HepG2 (cell line): ENCODE results near the gene ANKRD60. TPM values are rescaled to one million over a fixed set of nuclear protein-coding genes. Genes with fewer than 3 reads are reported as not detected.

Source experiments
- JUN ChIP-seq: sonication (generic); formaldehyde crosslinking; IDR thresholded peaks from 2 replicates; pipeline ENCODE4 v1.4.0; 2020; ENCODE audit warnings: mild to moderate bottlenecking, missing genetic modification reagents
- MLLT10 ChIP-seq: sonication (generic); formaldehyde crosslinking; IDR thresholded peaks from 2 replicates; pipeline ENCODE4 v1.4.0; 2020; ENCODE audit warnings: missing genetic modification reagents
- NAIF1 ChIP-seq: sonication (generic); formaldehyde crosslinking; IDR thresholded peaks from 2 replicates; pipeline ENCODE4 v1.5.0; 2020; ENCODE audit warnings: mild to moderate bottlenecking, missing genetic modification reagents, borderline replicate concordance
- NCOA1 ChIP-seq: sonication (generic); formaldehyde crosslinking; IDR thresholded peaks from 2 replicates; pipeline ENCODE4 v1.9.0; 2021; ENCODE audit warnings: missing genetic modification reagents
- RCOR2 ChIP-seq: IDR thresholded peaks from 2 replicates; pipeline ENCODE4 v1.6.1; 2016; ENCODE audit warnings: missing biosample characterization, missing genetic modification reagents
- ZFY ChIP-seq: sonication (generic); formaldehyde crosslinking; IDR thresholded peaks from 2 replicates; pipeline ENCODE4 v1.4.0; 2020; ENCODE audit warnings: missing genetic modification reagents
- ZNF10 ChIP-seq: sonication (generic); formaldehyde crosslinking; IDR thresholded peaks from 2 replicates; pipeline ENCODE4 v1.4.0; 2020; ENCODE audit warnings: mild to moderate bottlenecking, low read depth, missing genetic modification reagents, borderline replicate concordance
- ZNF567 ChIP-seq: sonication (generic); formaldehyde crosslinking; IDR thresholded peaks from 2 replicates; pipeline ENCODE4 v1.8.1; 2023; ENCODE audit warnings: mild to moderate bottlenecking, missing genetic modification reagents, borderline replicate concordance
- ZNF703 ChIP-seq: sonication (generic); formaldehyde crosslinking; IDR thresholded peaks from 2 replicates; pipeline ENCODE4 v1.5.1; 2020; ENCODE audit warnings: missing genetic modification reagents, mild to moderate bottlenecking, moderate library complexity, borderline replicate concordance
- polyA plus RNA-seq, 8 experiments: library from polyadenylated mRNA; depleted of rRNA in 3 of 8; stranded (reverse) in 7 of 8; unstranded in 1 of 8; fragments of >200 nt; fragmentation: Illumina TruSeq in 4 of 8; extraction: Trizol in 4 of 8; gene quantifications; 2 replicates each; pipeline versions ENCODE4 v1.2.1 to v1.2.3, GENCODE V29; 2011 to 2016; ENCODE audit warnings: low read depth in 4 of 8, missing spikeins in 1 of 8, mixed read lengths in 1 of 8; ENCODE audit not compliant: insufficient read depth in 1 of 8
- total RNA-seq, 5 experiments: library from RNA; depleted of rRNA; stranded (reverse); fragments of >200 nt; fragmentation: Illumina TruSeq; extraction: Trizol; gene quantifications; 2 replicates each; pipeline ENCODE4 v1.2.3, GENCODE V29; 2016; ENCODE audit warnings: low read depth in 1 of 5
- TF ChIP-seq, protein P1 (sequence below), 2 experiments: fragments of 450-650 bp in 1 of 2; sonication (generic) in 1 of 2; formaldehyde crosslinking in 1 of 2; IDR thresholded peaks; 2 replicates each; pipeline versions ENCODE4 v1.6.1 to v1.8.0; 2016 to 2022; ENCODE audit warnings: antibody characterized with exemption in 1 of 2, mild to moderate bottlenecking in 1 of 2, missing genetic modification reagents in 1 of 2
- TF ChIP-seq, protein P2 (sequence below): sonication (generic); formaldehyde crosslinking; IDR thresholded peaks from 2 replicates; pipeline ENCODE4 v1.9.0; 2021; ENCODE audit warnings: mild to moderate bottlenecking, missing genetic modification reagents
- TF ChIP-seq, protein P3 (sequence below): sonication (generic); formaldehyde crosslinking; IDR thresholded peaks from 2 replicates; pipeline ENCODE4 v1.8.0; 2022; ENCODE audit warnings: missing genetic modification reagents, mild to moderate bottlenecking, moderate library complexity, borderline replicate concordance

Gene ANKRD60
- total and polyA plus RNA-seq, 2 of the 13 experiments (the other 11 are each of a cell fraction or from before 2014, with no cell fraction given), result not detected

DNA sequence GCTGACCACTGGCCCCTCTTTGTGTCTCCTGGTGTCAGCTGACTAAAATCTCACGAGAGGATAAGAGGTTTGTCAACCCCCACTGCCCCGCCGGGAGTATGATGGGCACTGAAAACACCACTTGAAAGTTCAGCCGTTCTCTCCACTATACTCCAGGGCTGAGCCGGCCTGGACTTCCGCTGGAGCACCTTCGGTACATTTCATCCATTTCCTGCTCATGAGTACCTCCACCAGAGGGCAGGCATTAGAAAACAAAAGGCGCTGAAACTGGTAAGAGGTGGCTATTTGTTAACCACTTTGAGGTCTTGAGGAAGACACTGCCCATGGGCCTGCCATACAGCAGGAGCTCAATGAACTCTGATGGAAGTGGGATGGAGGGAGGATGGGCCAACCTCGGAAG lies 17.9 kb upstream of the ANKRD60 start (continued):
- TF ChIP-seq MLLT10 (CRISPR knock-in tag) (no peak), NAIF1 (CRISPR knock-in tag) (no peak), ZNF703 (CRISPR knock-in tag) (no peak), JUN (CRISPR knock-in tag) (no peak), RCOR2 (no peak), ZNF567 (CRISPR knock-in tag) (no peak), ZFY (no peak), NCOA1 (CRISPR knock-in tag) (no peak), ZNF10 (CRISPR knock-in tag) (no peak)
- TF ChIP-seq, protein P1, sequence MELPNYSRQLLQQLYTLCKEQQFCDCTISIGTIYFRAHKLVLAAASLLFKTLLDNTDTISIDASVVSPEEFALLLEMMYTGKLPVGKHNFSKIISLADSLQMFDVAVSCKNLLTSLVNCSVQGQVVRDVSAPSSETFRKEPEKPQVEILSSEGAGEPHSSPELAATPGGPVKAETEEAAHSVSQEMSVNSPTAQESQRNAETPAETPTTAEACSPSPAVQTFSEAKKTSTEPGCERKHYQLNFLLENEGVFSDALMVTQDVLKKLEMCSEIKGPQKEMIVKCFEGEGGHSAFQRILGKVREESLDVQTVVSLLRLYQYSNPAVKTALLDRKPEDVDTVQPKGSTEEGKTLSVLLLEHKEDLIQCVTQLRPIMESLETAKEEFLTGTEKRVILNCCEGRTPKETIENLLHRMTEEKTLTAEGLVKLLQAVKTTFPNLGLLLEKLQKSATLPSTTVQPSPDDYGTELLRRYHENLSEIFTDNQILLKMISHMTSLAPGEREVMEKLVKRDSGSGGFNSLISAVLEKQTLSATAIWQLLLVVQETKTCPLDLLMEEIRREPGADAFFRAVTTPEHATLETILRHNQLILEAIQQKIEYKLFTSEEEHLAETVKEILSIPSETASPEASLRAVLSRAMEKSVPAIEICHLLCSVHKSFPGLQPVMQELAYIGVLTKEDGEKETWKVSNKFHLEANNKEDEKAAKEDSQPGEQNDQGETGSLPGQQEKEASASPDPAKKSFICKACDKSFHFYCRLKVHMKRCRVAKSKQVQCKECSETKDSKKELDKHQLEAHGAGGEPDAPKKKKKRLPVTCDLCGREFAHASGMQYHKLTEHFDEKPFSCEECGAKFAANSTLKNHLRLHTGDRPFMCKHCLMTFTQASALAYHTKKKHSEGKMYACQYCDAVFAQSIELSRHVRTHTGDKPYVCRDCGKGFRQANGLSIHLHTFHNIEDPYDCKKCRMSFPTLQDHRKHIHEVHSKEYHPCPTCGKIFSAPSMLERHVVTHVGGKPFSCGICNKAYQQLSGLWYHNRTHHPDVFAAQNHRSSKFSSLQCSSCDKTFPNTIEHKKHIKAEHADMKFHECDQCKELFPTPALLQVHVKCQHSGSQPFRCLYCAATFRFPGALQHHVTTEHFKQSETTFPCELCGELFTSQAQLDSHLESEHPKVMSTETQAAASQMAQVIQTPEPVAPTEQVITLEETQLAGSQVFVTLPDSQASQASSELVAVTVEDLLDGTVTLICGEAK (IDR thresholded peaks at IDR 0.05), result no peak
- TF ChIP-seq, protein P1 (CRISPR knock-in tag; IDR thresholded peaks at IDR 0.05), result no peak
- TF ChIP-seq, protein P2, sequence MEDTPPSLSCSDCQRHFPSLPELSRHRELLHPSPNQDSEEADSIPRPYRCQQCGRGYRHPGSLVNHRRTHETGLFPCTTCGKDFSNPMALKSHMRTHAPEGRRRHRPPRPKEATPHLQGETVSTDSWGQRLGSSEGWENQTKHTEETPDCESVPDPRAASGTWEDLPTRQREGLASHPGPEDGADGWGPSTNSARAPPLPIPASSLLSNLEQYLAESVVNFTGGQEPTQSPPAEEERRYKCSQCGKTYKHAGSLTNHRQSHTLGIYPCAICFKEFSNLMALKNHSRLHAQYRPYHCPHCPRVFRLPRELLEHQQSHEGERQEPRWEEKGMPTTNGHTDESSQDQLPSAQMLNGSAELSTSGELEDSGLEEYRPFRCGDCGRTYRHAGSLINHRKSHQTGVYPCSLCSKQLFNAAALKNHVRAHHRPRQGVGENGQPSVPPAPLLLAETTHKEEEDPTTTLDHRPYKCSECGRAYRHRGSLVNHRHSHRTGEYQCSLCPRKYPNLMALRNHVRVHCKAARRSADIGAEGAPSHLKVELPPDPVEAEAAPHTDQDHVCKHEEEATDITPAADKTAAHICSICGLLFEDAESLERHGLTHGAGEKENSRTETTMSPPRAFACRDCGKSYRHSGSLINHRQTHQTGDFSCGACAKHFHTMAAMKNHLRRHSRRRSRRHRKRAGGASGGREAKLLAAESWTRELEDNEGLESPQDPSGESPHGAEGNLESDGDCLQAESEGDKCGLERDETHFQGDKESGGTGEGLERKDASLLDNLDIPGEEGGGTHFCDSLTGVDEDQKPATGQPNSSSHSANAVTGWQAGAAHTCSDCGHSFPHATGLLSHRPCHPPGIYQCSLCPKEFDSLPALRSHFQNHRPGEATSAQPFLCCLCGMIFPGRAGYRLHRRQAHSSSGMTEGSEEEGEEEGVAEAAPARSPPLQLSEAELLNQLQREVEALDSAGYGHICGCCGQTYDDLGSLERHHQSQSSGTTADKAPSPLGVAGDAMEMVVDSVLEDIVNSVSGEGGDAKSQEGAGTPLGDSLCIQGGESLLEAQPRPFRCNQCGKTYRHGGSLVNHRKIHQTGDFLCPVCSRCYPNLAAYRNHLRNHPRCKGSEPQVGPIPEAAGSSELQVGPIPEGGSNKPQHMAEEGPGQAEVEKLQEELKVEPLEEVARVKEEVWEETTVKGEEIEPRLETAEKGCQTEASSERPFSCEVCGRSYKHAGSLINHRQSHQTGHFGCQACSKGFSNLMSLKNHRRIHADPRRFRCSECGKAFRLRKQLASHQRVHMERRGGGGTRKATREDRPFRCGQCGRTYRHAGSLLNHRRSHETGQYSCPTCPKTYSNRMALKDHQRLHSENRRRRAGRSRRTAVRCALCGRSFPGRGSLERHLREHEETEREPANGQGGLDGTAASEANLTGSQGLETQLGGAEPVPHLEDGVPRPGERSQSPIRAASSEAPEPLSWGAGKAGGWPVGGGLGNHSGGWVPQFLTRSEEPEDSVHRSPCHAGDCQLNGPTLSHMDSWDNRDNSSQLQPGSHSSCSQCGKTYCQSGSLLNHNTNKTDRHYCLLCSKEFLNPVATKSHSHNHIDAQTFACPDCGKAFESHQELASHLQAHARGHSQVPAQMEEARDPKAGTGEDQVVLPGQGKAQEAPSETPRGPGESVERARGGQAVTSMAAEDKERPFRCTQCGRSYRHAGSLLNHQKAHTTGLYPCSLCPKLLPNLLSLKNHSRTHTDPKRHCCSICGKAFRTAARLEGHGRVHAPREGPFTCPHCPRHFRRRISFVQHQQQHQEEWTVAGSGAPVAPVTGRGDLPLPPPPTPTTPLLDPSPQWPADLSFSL (CRISPR knock-in tag), result no peak
- TF ChIP-seq, protein P3, sequence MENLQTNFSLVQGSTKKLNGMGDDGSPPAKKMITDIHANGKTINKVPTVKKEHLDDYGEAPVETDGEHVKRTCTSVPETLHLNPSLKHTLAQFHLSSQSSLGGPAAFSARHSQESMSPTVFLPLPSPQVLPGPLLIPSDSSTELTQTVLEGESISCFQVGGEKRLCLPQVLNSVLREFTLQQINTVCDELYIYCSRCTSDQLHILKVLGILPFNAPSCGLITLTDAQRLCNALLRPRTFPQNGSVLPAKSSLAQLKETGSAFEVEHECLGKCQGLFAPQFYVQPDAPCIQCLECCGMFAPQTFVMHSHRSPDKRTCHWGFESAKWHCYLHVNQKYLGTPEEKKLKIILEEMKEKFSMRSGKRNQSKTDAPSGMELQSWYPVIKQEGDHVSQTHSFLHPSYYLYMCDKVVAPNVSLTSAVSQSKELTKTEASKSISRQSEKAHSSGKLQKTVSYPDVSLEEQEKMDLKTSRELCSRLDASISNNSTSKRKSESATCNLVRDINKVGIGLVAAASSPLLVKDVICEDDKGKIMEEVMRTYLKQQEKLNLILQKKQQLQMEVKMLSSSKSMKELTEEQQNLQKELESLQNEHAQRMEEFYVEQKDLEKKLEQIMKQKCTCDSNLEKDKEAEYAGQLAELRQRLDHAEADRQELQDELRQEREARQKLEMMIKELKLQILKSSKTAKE (CRISPR knock-in tag), result no peak
